ENCODE results near the gene CEP76.

Gene CEP76

GRCh38 chr18:12722731-12723130 lies 20.2 kb upstream of the CEP76 start:
- no peak for TF ChIP-seq CTCF (IDR thresholded peaks at IDR 0.05; ENCODE audit: unreplicated experiment in 3 of 3)
- Mint-ChIP-seq H3K27me3 (ENCODE audit: low read depth) (no peaks in the 10 kb centered on the region), H3K27ac (no peak overlapping the region), H3K36me3 (ENCODE audit: low read depth) (peaks cover 40% of the 10 kb centered on the region), H3K4me1 (no peaks in the 10 kb centered on the region), H3K4me3 (no peak overlapping the region), H3K9me3 (no peaks in the 10 kb centered on the region)

- Mint-ChIP-seq H3K27ac (no peak overlapping the region), H3K4me1 (no peaks in the 10 kb centered on the region), H3K27me3 (ENCODE audit: low read depth) (no peaks in the 10 kb centered on the region), H3K36me3 (ENCODE audit: low read depth) (peaks cover 41% of the 10 kb centered on the region), H3K4me3 (no peak overlapping the region), H3K9me3 (no peaks in the 10 kb centered on the region)
- TF ChIP-seq CTCF (IDR thresholded peaks at IDR 0.05; ENCODE audit: unreplicated experiment in 3 of 3) = no peak
These were observed 19.2 kb upstream of the CEP76 start for GRCh38 chr18:12721495-12722275.

GRCh38 chr18:12711446-12711845 lies 8.9 kb upstream of the CEP76 start:
- Mint-ChIP-seq H3K27ac (no peak overlapping the region), H3K4me1 (no peaks in the 10 kb centered on the region), H3K27me3 (ENCODE audit: low read depth) (no peaks in the 10 kb centered on the region), H3K4me3 (no peak overlapping the region), H3K36me3 (ENCODE audit: low read depth) (peaks cover 52% of the 10 kb centered on the region), H3K9me3 (no peaks in the 10 kb centered on the region)
- no peak for TF ChIP-seq CTCF (IDR thresholded peaks at IDR 0.05; ENCODE audit: unreplicated experiment in 3 of 3)

- Mint-ChIP-seq H3K4me3 (peak overlapping the region; percentile 94 to 99 (median 98)), H3K27ac (peak overlapping the region; percentile 94 to 96 (median 95)), H3K9me3 (no peaks in the 10 kb centered on the region), H3K27me3 (ENCODE audit: low read depth) (no peaks in the 10 kb centered on the region), H3K4me1 (peaks cover 35% of the 10 kb centered on the region), H3K36me3 (ENCODE audit: low read depth) (peaks cover 32% of the 10 kb centered on the region)
- no peak for TF ChIP-seq CTCF (IDR thresholded peaks at IDR 0.05; ENCODE audit: unreplicated experiment in 3 of 3)
These were observed 1.1 kb upstream of the CEP76 start for GRCh38 chr18:12703664-12704063.

GRCh38 chr18:12703096-12703567 lies 609 bp upstream of the CEP76 start:
- peak overlapping the region; percentile 94 to 99 (median 98) for H3K4me3 Mint-ChIP-seq
- no peaks in the 10 kb centered on the region for H3K27me3 Mint-ChIP-seq (ENCODE audit: low read depth)
- peaks cover 35% of the 10 kb centered on the region for H3K4me1 Mint-ChIP-seq
- TF ChIP-seq CTCF (IDR thresholded peaks at IDR 0.05; ENCODE audit: unreplicated experiment in 3 of 3) = no peak
- peaks cover 34% of the 10 kb centered on the region for H3K36me3 Mint-ChIP-seq (ENCODE audit: low read depth)
- peak overlapping the region; percentile 94 to 96 (median 95) for H3K27ac Mint-ChIP-seq
- H3K9me3 Mint-ChIP-seq = no peaks in the 10 kb centered on the region

GRCh38 chr18:12701161-12701560 lies 1.4 kb downstream of the CEP76 start:
- TF ChIP-seq CTCF (IDR thresholded peaks at IDR 0.05; ENCODE audit: unreplicated experiment in 3 of 3) = no peak
- peak overlapping the region; percentile 94 to 99 (median 98) for H3K4me3 Mint-ChIP-seq
- peaks cover 28% of the 10 kb centered on the region for H3K36me3 Mint-ChIP-seq (ENCODE audit: low read depth)
- no peaks in the 10 kb centered on the region for H3K27me3 Mint-ChIP-seq (ENCODE audit: low read depth)
- peak overlapping the region; percentile 94 to 96 (median 95) for H3K27ac Mint-ChIP-seq
- peaks cover 35% of the 10 kb centered on the region for H3K4me1 Mint-ChIP-seq
- no peaks in the 10 kb centered on the region for H3K9me3 Mint-ChIP-seq
